Measurements from ENCODE around the gene ATP10A.

DNA sequence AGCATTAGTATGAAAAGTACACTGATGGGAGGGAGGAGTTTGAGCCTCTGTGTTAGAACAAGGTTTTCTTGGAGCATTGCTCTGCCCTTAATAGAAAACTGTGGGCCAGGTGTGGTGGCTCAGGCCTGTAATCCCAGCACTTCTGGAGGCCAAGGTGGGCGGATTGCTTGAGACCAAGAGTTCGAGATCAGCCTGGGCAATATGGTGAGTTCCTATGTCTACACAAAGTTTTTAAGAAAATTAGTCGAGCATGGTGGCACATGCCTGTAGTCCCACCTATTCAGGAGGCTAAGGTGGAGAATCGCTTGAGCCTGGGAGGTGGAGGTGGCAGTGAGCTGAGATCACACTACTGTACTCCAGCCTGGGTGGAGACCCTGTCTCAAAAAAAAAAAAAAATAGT is 103.7 kb downstream of the ATP10A start:
- TF ChIP-seq, protein P1, sequence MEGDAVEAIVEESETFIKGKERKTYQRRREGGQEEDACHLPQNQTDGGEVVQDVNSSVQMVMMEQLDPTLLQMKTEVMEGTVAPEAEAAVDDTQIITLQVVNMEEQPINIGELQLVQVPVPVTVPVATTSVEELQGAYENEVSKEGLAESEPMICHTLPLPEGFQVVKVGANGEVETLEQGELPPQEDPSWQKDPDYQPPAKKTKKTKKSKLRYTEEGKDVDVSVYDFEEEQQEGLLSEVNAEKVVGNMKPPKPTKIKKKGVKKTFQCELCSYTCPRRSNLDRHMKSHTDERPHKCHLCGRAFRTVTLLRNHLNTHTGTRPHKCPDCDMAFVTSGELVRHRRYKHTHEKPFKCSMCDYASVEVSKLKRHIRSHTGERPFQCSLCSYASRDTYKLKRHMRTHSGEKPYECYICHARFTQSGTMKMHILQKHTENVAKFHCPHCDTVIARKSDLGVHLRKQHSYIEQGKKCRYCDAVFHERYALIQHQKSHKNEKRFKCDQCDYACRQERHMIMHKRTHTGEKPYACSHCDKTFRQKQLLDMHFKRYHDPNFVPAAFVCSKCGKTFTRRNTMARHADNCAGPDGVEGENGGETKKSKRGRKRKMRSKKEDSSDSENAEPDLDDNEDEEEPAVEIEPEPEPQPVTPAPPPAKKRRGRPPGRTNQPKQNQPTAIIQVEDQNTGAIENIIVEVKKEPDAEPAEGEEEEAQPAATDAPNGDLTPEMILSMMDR (conservative IDR thresholded peaks at IDR 0.05): no peak
- TF ChIP-seq ZFX (IDR thresholded peaks at IDR 0.05): no peak
